Right atrium auricular region (tissue), 2 donors: ENCODE data around the gene KRTAP10-3. TPM values are rescaled to one million over a fixed set of nuclear protein-coding genes. Genes with fewer than 3 reads are reported as not detected.

ENCODE experiments used
- DNase-seq: peaks from one replicate; pipeline ENCODE4 v3.0.0-alpha.2; 2019; ENCODE audit warnings: low spot score
- H3K27ac ChIP-seq, 2 donors: fragments of 200-600 bp; sonication (generic); 1 replicate in 1 of 2; 2 replicates in 1 of 2; pipeline ENCODE4 v1.5.1; 2016 to 2019
- H3K27me3 ChIP-seq, 2 donors: fragments of 200-600 bp; sonication (generic); one replicate each; pipeline versions ENCODE4 v1.5.1 to v1.6.0; 2017 to 2019
- H3K36me3 ChIP-seq: fragments of 200-600 bp; sonication (generic); one replicate; pipeline ENCODE4 v1.5.1; 2016
- H3K4me1 ChIP-seq, 2 donors: fragments of 200-600 bp; sonication (generic); one replicate each; pipeline versions ENCODE4 v1.5.1 to v1.6.0; 2017 to 2019
- H3K4me3 ChIP-seq, 2 donors: fragments of 200-600 bp; sonication (generic); 1 replicate in 1 of 2; 2 replicates in 1 of 2; pipeline ENCODE4 v1.5.1; 2017 to 2019; ENCODE audit warnings: mild to moderate bottlenecking in 1 of 2, moderate library complexity in 1 of 2
- H3K9me3 ChIP-seq, 2 donors: fragments of 200-600 bp; sonication (generic); one replicate each; pipeline ENCODE4 v1.5.1; 2019
- total RNA-seq, 2 donors: library from RNA; depleted of rRNA; stranded (reverse); fragments of >200 nt; gene quantifications; one replicate each; pipeline ENCODE4 v1.1.0, GENCODE V29; 2016
- TF ChIP-seq, protein P1 (sequence below), 2 donors: fragments of 200-600 bp; sonication (generic); IDR thresholded peaks; one replicate each; pipeline ENCODE4 v1.5.1; 2019; ENCODE audit warnings: antibody characterized with exemption in 2 of 2

KRTAP10-3 gene
- total RNA-seq, 2 donors from 2014 or later = not detected

DNA sequence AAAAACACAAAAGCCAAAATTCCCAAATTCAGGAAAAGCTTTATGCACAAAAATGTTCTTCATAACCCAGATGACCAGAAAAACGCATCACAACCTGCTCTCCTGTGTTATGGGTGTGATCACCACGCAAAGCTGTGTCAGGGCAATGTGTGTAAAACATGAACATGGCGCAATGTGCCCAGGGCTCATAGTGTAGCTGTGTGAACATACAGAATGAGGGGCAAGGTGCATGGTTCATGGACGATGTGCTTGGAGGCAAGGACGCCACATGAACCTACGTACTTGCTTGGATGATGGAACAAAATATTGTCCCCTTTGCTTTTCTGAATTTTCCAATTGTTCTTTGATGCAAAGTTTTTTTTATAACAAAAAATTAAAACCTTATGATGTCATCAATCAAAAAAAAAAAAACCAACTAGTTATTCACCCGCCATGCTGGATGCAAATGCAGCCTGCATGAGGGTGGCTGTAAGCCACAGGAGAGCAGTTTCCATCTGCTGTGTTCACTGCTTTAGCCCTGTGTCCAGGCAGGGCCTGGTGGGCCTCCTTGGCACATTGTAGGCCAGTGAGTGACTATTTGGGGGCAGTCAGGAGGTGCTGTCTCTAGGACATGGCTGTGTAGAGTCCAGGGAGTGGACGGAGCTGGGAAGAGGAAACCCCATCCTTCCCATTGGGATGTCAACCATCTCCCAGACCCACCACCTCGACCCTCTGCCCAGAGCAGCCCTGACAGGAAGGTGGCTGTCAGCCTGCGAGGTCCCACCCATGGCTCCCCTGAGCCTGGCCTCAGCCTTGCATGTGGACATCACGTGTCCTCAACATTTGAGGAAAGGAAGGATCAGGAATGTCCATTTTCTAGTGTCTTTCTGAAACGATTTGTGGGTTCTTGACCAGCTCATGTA lies 32.2 kb downstream of the KRTAP10-3 start:
- Histone ChIP-seq H3K27me3 (no peaks in the 10 kb centered on the region), H3K4me3 (no peak overlapping the region), H3K4me1 (no peaks in the 10 kb centered on the region), H3K36me3 (no peaks in the 10 kb centered on the region), H3K27ac (no peak overlapping the region), H3K9me3 (no peaks in the 10 kb centered on the region)
- DNase-seq = no peak
- TF ChIP-seq, protein P1, sequence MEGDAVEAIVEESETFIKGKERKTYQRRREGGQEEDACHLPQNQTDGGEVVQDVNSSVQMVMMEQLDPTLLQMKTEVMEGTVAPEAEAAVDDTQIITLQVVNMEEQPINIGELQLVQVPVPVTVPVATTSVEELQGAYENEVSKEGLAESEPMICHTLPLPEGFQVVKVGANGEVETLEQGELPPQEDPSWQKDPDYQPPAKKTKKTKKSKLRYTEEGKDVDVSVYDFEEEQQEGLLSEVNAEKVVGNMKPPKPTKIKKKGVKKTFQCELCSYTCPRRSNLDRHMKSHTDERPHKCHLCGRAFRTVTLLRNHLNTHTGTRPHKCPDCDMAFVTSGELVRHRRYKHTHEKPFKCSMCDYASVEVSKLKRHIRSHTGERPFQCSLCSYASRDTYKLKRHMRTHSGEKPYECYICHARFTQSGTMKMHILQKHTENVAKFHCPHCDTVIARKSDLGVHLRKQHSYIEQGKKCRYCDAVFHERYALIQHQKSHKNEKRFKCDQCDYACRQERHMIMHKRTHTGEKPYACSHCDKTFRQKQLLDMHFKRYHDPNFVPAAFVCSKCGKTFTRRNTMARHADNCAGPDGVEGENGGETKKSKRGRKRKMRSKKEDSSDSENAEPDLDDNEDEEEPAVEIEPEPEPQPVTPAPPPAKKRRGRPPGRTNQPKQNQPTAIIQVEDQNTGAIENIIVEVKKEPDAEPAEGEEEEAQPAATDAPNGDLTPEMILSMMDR (IDR thresholded peaks at IDR 0.05) = no peak

DNA sequence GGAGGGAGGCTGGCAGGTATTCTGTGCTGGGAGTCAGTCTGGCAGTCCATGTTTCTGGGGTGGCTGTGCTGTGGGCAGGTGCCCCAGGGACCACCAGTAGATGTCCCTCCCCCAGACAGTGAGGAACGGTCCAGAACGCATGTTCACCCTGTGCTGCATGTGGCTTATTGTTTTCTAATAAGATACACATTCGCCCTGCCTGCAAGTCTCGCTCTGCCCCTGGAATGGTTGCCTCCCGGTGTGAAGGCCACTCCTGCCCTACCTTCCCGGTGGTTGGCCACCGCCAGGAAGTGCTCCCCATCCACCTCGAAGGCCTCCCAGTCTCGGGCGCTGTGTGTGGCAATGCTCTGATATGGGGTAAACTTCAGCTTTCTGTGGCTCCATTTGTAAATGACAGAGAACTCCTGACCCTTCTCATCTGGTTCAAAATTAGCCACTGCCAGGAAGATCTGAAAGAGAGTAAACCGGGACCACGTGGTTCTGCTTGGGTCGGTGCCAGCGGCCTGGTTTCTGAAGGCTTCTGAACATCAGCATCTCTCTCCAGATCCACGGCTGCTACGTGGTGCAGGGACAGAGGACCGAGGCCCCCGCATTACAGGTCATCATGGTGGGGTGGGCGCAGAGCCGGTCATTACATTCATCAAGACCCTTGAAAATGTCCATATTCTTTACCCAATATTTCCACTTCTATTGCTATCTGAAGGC lies 33.1 kb downstream of the KRTAP10-3 start:
- Histone ChIP-seq H3K36me3 (no peaks in the 10 kb centered on the region), H3K4me3 (no peak overlapping the region), H3K27me3 (no peaks in the 10 kb centered on the region), H3K9me3 (no peaks in the 10 kb centered on the region), H3K27ac (no peak overlapping the region), H3K4me1 (no peaks in the 10 kb centered on the region)
- TF ChIP-seq, protein P1 (IDR thresholded peaks at IDR 0.05) = no peak
- no peak for DNase-seq

DNA sequence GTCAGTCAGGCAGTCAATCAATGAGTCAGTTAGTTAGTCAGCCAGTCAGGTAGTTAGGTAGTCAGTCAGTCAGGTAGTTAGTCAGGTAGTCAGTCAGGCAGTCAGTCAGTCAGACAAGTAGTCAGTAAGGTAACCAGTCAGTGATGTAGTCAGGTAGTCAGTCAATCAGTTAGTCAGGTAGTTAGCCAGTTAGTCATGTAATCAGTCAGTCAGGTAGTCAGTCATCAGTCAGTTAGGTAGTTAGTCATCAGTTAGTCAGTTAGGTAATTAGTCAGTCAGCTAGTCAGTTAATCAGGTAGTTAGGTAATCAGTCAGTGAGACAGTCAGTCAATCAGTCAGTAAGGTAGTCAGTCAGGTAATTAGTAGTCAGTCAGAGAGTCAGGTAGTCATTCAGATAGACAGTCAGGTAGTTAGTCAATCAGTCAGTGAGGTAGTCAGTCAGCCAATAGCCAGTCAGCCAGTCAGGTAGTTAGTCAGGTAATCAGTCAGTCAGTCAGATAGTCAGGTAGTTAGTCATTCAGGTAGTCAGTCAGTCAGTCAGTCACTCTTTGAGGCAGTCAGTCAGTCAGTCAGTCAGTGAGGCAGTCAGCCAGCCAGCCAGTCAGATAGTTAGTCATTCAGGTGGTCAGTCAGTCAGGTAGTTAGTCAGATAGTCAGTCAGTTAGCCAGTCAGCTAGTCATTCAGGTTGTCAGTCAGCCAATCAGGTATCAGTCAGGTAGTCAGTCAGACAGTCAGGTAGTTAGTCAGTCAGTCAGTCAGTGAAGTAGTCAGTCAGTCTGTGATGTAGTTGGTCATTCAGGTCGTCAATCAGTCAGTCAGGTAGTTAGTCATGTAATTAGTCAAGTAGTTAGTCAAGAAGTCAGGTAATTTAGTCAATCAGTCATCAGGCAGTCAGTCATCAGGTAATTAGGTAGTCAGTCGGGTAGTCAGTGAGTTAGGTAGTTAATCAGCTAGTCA lies 33.9 kb downstream of the KRTAP10-3 start:
- Histone ChIP-seq H3K4me3 (no peak overlapping the region), H3K9me3 (no peaks in the 10 kb centered on the region), H3K36me3 (no peaks in the 10 kb centered on the region), H3K27ac (no peak overlapping the region), H3K27me3 (no peaks in the 10 kb centered on the region), H3K4me1 (no peaks in the 10 kb centered on the region)
- no peak for DNase-seq
- TF ChIP-seq, protein P1 (IDR thresholded peaks at IDR 0.05) = no peak

DNA sequence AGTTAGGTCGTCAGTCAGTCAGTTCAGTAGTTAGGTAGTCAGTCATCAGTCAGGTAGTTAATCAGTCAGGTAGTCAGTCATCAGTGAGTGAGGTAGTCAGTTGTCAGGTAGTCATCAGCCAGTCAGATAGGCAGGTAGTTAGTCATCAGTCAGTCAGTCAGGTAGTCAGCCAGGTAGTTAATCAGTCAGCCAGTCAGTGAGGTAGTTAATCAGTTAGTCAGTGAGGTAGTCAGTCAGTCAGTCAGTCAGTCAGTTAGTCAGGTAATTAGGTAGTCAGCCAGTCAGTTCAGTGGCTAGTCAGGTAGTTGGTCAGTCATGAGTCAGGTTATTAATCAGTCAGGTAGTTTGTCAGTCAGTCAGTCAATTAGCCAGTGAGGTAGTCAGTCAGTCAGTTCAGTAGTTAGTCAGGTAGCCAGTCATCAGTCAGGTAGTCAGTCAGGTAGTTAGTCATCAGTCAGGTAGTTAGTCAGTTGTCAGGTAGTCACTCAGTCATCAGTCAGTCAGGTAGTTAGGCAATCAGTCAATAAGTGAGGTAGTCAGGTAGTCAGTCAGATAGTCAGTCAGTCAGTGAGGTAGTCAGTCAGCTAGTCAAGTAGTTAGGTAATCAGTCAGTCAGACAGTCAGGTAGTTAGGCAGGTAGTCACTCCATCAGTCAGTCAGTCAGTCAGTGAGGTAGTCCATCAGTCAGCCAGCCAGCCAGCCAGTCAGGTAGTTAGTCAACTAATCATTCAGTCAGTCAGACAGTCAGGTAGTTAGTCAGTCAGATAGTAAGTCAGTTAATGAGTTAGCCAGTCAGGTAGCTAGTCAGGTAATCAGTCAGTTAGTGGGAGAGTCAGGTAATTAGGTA lies 34.8 kb downstream of the KRTAP10-3 start:
- H3K27ac ChIP-seq = no peak overlapping the region
- no peaks in the 10 kb centered on the region for H3K4me1 ChIP-seq
- no peak for DNase-seq
- TF ChIP-seq, protein P1 (IDR thresholded peaks at IDR 0.05) = no peak
- no peaks in the 10 kb centered on the region for H3K27me3 ChIP-seq
- no peaks in the 10 kb centered on the region for H3K36me3 ChIP-seq
- H3K9me3 ChIP-seq = no peaks in the 10 kb centered on the region
- H3K4me3 ChIP-seq = no peak overlapping the region

DNA sequence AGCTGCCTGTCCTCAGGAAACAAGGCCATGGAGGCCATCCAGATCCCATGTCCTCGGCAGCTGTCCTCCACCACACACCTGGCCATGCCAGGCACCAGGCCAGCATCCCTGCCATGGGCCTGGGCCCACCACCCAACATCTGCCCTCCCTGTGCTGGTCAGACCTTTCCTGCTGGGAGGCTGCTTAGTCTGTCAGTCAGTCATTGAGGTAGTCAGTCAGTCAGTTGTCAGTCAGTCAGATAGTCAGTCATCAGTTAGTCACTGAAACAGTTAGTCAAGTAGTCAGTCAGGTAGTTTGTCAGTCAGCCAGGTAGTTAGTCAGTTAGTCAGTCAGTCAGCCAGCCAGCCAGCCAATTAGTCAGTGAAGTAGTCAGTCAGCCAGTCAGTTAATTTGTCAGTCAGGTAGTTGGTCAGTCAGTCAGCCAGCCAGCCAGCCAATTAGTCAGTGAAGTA lies 35.8 kb downstream of the KRTAP10-3 start:
- TF ChIP-seq, protein P1 (IDR thresholded peaks at IDR 0.05) = no peak
- no peak overlapping the region for H3K4me3 ChIP-seq
- DNase-seq = no peak

More for the DNA sequence above, 35.8 kb downstream of the KRTAP10-3 start:
- no peak overlapping the region for H3K27ac ChIP-seq
- no peaks in the 10 kb centered on the region for H3K27me3 ChIP-seq
- no peaks in the 10 kb centered on the region for H3K4me1 ChIP-seq
- no peaks in the 10 kb centered on the region for H3K36me3 ChIP-seq
- H3K9me3 ChIP-seq = no peaks in the 10 kb centered on the region
